NCI-H2227 (cell line): ENCODE results near the gene SUPT20H.
A peak's percentile ranks its signal among the peaks of the same experiment; 100 is the strongest.

ENCODE experiments used
- DNase-seq: peaks from one replicate; lab custom pipeline; 2025; ENCODE audit not compliant: unreplicated experiment; lab: John Stamatoyannopoulos, UW

SUPT20H gene

DNA sequence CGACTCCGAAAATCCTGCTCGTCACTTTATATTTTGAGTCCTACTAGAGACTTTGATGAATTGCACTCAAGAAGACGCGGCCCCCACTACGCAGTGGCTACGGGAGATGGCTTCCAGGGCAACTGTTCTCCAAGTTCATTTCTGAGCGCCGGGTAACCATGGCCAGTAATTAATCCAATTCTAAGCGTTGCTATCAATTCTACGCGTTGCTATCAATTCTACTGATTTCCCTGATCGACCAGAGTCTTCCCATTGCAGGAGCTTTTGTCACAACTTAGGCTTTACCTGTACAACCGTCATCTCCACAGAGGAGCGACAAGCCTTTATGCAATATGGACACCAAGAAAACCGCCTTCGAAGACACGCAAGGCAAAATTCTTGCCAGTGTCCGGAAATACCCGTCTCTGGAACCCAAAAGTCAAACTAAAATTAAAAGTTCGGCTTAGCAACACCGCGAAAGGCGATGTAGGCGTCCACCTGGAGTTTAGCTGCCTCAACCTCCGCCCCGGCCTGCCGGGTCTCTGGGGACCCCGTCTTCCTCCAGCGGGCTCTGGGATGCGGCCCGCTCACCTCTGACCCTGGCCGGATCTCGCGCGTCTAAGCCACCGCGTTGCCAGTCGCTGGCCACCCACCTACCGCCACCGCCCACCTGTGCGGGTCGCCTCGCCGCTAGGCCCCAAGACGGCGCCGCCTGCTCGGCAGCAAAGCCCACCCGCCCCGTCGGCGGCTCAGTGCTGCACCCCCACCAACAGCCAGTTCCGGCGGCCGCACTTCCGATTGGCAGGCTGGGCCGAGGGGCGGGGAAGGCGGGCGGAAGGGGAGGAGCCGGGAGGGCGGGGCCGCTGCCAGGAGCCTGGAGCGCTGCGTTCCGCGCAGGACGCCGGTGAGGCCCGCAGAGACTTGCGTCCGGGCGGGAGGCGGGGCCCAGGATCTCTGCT lies at the start of gene SUPT20H:
SUPT20H (minus strand) TSS at position 779 of the 938 bp plus-strand sequence. CDS start 8,198 bp downstream, outside the sequence.
- DNase-seq, result peak; percentile 91

DNA sequence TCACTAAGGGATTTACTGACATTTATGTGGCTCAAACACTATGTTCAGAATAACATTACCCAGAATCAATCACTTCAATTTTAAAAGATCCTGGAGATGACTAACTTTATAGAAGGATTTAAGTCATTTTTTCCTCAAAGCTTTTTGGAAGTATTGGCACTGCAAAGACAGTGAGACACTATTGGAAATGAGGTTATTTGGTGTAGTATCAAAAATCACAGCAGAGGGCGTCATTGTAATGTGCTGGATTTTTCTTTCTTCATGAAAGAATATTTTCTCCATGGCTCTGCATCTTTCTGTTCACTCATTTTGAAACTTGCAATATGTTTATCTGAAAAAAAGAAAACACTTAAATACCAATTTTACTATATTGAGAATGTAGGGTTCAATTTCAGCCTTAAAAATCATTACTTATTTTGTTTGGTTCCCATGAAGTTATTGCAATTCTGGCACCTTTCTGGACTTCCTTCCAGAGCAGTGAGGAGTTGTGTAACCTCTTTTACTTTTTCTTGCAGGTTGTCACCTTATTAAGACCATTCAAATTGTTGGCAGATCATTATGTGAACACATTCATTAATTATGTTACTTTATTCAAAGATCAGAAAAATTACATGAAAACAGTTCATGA lies 49.7 kb upstream of the SUPT20H start:
- DNase-seq, result peak; percentile 36

DNA sequence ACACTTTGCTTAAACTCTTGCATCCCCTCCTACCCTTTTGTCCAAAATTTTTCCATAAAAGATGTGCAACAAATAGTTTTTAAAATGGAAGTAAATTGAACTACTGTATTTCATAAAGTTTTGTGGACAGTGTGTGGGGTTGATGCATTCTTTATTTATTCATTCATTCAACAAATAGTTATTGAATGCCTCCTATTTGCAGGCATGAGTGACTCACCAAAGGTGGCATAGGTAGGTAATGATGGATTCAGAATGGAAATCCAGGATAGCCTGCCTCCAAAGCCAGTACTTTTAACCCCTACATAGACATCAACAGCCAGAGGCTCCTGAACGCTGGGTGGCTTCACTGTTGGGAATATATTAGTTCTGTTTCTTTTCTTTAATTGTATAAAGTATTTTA lies 48.4 kb upstream of the SUPT20H start:
- no peak for DNase-seq

DNA sequence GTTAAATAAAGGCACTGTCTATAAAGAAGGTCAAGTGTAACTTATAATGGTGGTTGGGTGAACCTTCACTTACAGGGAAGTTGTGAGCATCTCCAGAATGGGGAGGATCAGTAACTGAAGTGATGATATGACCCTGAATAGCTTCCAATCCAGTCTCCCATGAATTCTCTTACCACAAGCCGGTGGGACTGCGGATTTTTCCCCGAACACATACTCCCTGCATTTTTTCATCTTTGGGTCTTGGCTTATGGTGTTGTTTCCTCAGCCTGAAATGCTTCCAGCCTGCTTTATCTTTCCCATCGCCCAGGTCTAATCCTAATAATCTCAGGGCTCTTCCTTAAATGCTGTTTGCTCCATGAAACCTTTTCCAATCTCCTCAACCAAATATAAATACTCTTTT lies 48.0 kb upstream of the SUPT20H start:
- DNase-seq, result no peak

DNA sequence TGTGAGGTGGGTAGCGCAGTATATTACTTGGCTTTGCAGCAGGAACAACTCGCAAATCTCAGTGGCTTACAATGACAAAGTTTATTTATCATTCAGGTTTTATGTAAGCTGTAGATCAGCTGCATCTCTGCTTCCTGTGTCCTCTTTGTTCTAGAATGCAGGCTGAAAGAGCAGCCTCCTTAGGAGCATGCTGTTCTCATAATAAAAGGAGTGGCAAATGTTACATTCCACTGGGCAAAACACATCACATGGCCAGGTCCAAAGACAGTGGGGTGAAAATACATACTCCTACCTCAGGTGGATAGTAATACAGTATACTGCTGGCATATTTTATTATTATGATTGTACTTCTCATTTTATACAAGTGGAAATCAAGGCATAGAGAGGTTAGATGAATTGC lies 47.2 kb upstream of the SUPT20H start:
- no peak for DNase-seq

DNA sequence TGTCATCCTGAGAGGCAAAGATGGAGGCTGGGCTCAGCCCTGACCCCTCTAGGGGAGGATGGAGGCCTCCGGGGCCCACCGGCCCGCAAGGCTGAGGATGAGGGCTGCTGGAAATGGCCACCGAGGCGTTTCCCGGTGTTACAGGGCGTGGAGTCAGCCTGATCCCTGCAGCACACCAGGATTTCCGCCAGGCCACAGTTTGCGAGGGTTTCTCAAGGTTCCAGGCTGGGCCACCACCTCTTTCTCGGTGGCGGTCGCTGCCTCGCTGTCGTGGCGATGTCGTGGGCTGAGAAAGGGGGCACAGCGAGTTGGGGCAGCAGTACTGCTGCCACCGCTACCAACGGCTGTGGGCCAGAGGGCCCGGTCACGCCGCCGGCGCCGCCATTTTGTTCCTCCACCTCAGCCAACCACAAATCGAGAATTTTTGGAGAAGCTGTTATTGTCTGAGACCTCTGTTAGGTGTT lies 45.8 kb upstream of the SUPT20H start, which contains the start of gene CSNK1A1L:
CSNK1A1L (minus strand) TSS at position 414 of the 464 bp plus-strand sequence; CDS start at position 6, 408 bp downstream.
- no peak for DNase-seq

DNA sequence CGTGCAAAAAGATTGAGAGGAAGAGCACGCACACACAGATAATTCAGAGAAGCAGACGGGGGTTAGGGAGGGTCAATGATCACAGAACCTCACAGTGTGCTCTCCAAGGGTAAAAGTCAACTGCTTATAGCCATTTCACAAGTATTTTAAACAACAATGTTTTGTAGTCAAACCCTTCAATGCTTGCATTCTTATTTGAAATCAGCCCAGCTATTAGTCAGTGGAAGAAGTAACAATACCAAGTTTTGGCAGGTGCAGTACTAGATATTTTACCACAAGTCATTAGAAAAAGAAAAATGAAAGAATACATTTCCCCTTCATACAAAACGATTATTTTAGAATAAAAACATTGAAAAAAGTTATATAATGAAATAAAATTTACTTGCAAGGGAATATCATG lies 43.4 kb upstream of the SUPT20H start:
- no peak for DNase-seq

DNA sequence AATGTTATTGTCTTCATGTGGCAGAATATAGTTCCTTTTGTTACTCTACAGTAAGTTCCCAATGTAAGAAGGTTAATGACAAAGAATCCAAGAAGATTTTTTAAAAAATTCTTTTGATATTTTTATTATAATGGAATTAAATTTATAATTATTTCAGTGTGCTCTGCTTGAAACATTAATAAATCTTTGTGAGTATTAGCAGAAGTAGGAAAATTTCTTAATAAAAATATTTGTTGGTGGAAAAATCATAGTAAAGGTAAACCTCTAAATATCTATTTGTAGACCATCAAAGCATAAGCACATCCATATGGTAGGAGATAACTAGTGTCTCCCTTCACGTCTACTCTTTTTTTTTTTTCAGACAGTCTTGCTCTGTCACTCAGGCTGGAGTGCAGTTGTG lies 41.7 kb upstream of the SUPT20H start:
- DNase-seq, result no peak

DNA sequence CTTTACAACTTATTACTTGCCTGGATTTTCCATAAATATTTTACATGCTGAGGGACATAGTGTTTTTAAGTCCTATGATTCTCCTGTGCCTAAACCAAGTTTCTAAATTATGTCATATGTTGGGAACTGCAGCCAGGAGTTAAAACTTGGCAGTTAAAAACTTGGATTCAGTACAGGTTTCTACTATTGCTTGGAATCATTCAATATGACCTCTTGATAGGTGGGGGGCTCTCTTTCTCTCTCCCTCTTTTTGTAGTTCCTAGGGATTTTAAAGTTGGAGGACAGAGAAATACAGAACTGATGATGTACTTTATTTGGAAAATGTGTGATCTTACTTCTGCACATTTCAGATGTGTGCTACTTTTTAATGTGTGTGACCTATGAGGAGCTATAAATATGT lies 41.2 kb upstream of the SUPT20H start:
- no peak for DNase-seq

DNA sequence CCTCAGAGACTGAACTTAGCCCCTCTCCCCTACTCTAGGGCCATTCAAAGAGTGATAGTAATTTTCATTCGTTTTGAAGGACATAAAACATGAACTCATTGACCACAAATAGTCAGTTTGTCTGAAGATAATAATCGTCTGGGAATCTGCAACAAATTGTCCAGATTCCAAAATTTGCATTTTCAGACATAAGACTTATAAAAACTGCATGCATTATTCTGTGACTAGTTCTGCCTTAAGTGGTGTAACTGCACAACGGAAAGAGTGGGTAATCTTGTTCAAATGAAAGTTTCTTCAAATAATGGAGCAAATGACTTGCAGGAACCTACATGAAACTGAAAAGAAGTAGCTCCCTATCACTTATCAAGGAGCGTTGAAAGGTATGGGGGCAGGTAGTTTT lies 37.6 kb upstream of the SUPT20H start:
- no peak for DNase-seq

DNA sequence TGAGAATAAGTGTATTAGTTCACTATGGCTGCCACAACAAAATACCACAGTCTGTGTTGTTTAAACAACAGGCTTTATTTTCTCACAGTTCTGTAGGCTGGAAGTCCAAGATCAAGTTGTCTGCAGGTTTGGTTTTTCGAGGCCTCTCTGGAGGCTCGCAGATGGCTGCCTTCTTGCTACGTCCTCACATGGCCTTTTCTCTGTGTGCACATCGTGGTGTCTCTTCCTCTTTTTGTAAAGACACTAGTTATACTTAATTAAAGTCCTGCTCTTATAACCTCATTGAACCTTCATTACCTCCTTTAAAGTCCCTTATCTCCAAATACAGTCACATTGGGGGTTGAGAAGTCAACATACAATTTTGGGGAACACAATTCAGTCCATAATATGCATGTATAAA lies 35.4 kb upstream of the SUPT20H start:
- DNase-seq, result no peak

DNA sequence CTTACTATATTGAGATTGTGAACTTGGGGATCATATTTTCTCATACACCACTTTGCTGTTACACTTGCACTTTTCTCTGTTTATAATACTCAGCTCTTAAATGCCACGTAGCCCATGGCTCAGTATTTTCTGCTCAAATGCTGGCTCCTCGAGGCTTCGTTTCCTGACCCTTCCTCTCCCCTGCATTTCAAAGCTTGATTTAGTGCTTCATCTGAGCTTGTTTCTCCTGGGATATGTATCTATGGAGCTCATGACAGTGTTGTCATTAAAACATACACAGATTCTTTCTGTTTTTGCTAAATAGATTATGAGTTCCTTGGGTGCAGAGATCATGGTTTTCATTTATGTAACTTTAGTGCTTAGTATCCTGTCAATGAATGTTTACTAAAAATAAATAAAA lies 34.6 kb upstream of the SUPT20H start:
- DNase-seq, result no peak

DNA sequence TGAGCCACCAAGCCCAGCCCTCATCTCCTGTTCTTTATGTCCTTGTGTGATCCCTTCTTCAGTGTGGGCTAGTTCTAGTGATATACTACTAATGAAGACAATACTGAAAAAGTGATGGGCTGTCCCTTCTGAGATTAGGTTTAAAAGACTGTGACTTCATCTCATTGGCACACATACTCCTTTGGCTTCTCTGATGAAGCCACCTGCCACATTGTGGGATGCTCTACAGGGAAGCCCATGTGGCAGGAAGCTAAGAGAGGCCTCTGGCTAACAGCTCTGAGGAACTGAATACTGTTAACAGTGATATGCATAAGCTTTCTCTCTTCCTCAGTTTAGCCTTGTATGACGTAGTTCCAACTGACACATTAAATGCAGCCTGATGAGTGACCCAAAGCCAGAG lies 32.3 kb upstream of the SUPT20H start:
- no peak for DNase-seq

DNA sequence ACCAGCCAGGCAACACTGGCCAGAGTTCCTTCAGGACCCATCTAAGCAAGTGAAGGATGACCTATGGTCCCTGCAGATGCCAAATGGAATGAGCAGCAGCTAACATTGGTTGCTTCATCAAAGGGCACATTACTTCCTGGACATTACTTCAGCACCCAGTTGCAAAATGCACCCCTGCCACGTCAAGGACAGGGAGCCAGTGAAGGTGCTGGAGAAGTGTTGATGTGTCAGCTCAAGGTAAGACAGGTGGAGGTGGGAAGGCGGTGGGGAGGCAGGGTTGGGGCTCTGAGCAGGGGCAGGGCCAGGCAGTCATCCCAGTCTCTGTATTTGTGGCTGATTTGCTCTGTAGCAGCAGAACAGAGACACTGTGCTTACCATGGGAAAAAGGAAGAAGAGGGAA lies 31.4 kb upstream of the SUPT20H start:
- no peak for DNase-seq

DNA sequence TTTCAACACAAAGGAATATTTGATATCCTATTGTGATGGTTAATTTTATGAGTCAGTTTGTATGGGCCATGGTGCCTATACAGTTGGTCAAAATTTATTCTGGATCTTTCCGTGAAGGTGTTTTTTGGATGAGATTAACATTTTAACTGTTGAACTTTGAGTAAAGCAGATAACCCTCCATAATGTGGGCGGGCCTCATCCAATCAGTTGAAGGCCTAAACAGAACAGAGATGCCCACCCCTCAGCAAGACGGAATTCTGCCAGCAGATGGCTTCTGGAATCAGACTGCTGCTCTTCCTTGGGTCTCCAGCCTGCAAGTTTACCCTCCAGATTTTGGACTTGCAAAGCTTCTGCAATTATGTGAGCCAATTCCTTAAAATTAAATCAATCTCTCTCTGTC lies 30.0 kb upstream of the SUPT20H start:
- no peak for DNase-seq

DNA sequence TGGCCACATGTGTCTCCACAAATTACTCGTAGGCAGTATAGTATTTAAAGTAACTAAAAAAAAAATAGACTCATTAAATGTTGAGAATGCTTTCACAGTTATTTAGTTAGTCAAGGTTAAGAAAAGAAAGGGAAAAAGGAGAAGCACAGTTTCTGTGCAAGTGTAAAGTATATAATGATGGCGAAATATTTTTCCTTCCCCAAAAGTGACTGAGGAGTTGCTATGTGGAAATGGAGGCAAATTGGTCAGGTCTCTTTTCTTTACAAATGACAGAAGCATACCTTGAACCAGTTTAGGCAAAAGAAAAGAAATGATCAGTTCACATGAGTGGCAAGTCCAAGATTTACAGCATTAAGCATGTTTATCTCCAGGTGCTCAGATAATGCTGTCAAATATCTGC lies 28.0 kb upstream of the SUPT20H start:
- DNase-seq, result no peak

DNA sequence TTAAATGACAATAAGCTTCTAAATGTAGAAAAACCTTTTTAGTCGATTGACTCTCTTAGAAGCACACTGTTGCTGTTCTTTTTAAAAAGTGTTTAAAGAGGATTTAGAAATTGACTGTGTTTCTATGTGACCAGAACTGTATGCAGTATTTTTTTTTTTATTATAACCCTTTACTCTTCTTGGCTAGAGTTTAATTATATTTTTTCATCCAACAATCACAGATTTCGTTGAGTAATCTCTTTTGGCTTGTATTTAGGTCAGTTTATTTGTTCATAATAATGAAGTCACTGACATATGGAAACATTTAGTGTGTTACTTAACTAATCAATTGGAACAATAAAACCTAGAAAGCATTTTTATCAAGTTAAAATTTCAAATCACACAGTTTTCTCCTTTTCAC lies 26.1 kb upstream of the SUPT20H start:
- no peak for DNase-seq

DNA sequence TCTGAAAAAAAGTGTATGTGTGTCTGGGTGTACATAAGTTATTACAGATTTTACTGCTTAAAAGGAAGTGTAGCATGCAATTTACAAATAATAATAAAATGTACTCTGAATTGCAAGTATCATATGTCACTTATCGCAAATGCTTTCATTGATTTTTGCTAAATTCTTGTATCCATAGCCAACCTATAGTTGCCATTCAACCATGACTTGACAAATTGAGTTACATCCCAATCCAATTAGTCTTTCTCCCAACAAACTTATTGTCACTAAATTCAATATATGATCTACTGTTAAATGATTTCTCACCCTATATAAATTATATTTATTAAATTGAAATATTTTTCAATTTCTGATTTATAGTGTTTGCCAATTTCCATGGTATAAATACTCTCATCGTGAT lies 17.3 kb upstream of the SUPT20H start:
- no peak for DNase-seq

DNA sequence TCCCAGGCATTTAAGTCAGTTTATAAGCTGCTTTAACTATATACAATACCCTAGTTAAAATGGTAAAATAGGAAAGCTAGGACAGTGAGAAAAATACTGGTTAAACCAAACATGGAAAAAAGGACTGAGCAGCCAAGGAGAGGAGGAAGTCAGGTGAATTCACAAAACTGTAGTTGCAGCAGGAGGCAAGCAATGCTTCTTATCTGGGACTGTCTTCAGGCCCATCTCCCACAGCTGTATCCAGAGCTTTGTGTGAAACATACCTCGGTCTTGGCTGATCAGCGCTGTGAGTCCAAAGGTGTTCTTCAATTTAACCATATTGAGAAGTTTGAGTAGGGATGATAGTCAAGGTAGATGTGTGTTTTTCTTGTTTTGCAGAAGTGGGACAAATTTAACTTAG lies 15.7 kb upstream of the SUPT20H start:
- DNase-seq, result no peak

DNA sequence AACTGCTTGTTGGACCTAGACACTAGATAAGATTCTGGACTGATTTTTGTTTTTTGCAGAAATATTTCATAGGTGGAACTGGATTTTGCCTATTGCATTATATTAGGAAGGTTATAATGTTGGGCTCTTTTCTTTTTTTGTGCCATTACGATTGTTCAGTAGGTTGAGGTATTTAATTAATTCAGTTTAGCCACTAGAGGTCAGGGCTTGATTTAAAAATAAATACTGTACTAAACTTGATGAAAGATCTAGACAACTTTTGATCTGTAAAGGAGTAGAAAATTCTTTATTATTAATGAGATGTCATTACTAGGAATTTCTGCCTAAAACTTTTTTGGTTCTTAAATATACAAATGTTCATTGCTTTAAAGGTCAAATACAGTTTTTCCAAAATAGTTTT lies 15.2 kb upstream of the SUPT20H start:
- DNase-seq, result no peak

DNA sequence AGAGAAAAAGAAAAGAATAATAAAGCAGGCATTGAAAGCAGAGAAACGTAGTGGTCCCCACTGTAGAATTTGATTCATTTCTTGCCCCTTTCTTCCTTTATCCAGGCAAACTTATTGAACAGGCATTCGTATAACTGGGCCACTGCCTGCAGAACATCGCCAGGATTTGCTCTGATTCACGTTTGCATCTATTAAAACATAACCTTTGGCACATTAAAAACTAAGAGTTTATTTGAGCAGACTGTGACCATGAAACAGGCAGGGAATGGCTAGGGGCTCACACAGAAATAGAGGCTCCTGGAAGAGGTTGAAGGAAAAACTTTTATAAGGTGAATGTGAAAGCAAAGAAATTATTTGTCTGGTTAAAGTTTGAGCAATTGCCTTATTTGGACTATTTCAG lies 12.5 kb upstream of the SUPT20H start:
- no peak for DNase-seq

DNA sequence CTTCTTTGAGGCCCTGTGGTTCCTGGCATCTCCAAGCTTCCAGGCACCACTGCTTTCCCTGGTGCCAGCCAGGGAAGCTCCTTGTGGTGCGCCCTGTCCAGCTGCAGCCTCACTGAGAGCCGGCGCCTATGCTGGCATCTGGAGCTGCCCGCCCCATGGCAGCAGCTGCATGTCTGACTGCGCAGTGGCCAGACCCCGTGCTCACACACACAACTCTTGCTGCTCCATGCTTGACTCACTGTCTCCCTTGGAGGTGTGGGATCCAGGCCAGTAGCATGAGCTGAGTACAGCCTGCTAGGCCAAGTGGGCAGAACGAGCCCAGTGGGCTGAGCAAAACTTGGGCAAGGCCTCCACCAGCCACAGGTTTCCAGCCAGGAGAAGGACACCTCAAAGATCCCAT lies 11.5 kb upstream of the SUPT20H start:
- DNase-seq, result no peak
